Measurements from ENCODE around the gene POU6F1.

GRCh38 chr12:51197736-51198567 lies 19.9 kb downstream of the POU6F1 start:
- TF ChIP-seq POLR2A (IDR thresholded peaks at IDR 0.05; ENCODE audit: extremely low read depth, insufficient read length): no peak
- TF ChIP-seq CTCF (IDR thresholded peaks at IDR 0.05; ENCODE audit: low read depth, low read length): no peak
- no peak for TF ChIP-seq MAX (IDR thresholded peaks at IDR 0.05; ENCODE audit: low read depth, low read length)
- TF ChIP-seq MYC (IDR thresholded peaks at IDR 0.05; ENCODE audit: low read depth, low read length): no peak

Measured in NB4 (cell line).